Endothelial cell of umbilical vein (primary cell): Measurements from ENCODE around the gene TOP2A. TPM values are rescaled to one million over a fixed set of nuclear protein-coding genes. Genes with fewer than 3 reads are reported as not detected.

ENCODE experiments used
- BruUV-seq: library from RNA; stranded (reverse); fragments of 400-500 nt; replicated peaks from 2 replicates; lab custom pipeline; 2021; lab: Mats Ljungman, UMichigan
- CTCF ChIA-PET: fragments of 300-600, 350-600 bp; sonication (Branson Sonifier 250); formaldehyde crosslinking; loops from one replicate; lab custom pipeline; 2021; ENCODE audit warnings: antibody characterized with exemption, inconsistent platforms; lab: Charles Lee
- POLR2A ChIA-PET: fragments of 300-600, 350-600 bp; sonication (Branson Sonifier 250); formaldehyde crosslinking; loops from one replicate; lab custom pipeline; 2021; ENCODE audit warnings: antibody characterized with exemption, inconsistent platforms; lab: Charles Lee
- DNase-seq: peaks from one replicate; pipeline ENCODE4 v3.0.0-alpha.2; 2011; ENCODE audit warnings: low read depth, low spot score
- FAIRE-seq: peaks from 2 replicates; lab custom pipeline; 2011; peaks lifted over from hg19 to GRCh38; lab: Jason Lieb, UNC
- H2AFZ ChIP-seq: 2 replicates; pipeline ENCODE4 v1.6.0; 2012; ENCODE audit warnings: low read depth, low read length, control low read depth, inconsistent platforms
- H3K27ac ChIP-seq: 2 replicates; pipeline ENCODE4 v1.5.1; 2011; ENCODE audit warnings: low read depth, mild to moderate bottlenecking, control low read depth, low read length, moderate library complexity; ENCODE audit not compliant: insufficient read depth
- H3K27me3 ChIP-seq, 2 experiments: 2 replicates each; pipeline versions ENCODE4 v1.6.0 to v1.6.1; 2011; ENCODE audit warnings: low read length in 2 of 2, mixed read lengths in 1 of 2; ENCODE audit not compliant: control insufficient read depth in 2 of 2, insufficient read depth in 2 of 2
- H3K36me3 ChIP-seq, 2 experiments: 2 replicates in 1 of 2; 3 replicates in 1 of 2; pipeline ENCODE4 v1.5.1; 2011; ENCODE audit warnings: low read length in 2 of 2, mild to moderate bottlenecking in 1 of 2, moderate library complexity in 1 of 2; ENCODE audit not compliant: control insufficient read depth in 2 of 2, insufficient read depth in 2 of 2; ENCODE audit errors: extremely low read depth in 1 of 2
- H3K4me1 ChIP-seq: 3 replicates; pipeline ENCODE4 v1.5.1; 2011; ENCODE audit warnings: mild to moderate bottlenecking, low read length; ENCODE audit not compliant: control insufficient read depth, insufficient read depth; ENCODE audit errors: extremely low read depth
- H3K4me2 ChIP-seq: 2 replicates; pipeline ENCODE4 v1.6.1; 2011; ENCODE audit warnings: low read length, control low read depth, mixed read lengths; ENCODE audit not compliant: insufficient read depth
- H3K4me3 ChIP-seq, 3 experiments: fragments of 200-600 bp in 1 of 3; sonication (generic), shearing (Covaris generic) in 1 of 3; replicated peaks in 1 of 3; 2 replicates each; pipeline ENCODE4 v1.5.1; 2011 to 2016; ENCODE audit warnings: control low read depth in 3 of 3, low read length in 3 of 3, mild to moderate bottlenecking in 2 of 3, inconsistent platforms in 1 of 3, low read depth in 1 of 3, moderate library complexity in 1 of 3; ENCODE audit not compliant: insufficient read depth in 1 of 3
- H3K79me2 ChIP-seq: 2 replicates; pipeline ENCODE4 v1.6.0; 2012; ENCODE audit warnings: low read length, inconsistent platforms; ENCODE audit not compliant: control insufficient read depth, insufficient read depth
- H3K9ac ChIP-seq: replicated peaks from 2 replicates; pipeline ENCODE3; 2011; ENCODE audit warnings: low read length, control low read depth; ENCODE audit not compliant: insufficient read depth; ENCODE audit errors: extremely low read depth
- H3K9me1 ChIP-seq: replicated peaks from 3 replicates; pipeline ENCODE4 v1.6.0; 2011; ENCODE audit warnings: mild to moderate bottlenecking, low read length; ENCODE audit not compliant: control insufficient read depth, insufficient read depth; ENCODE audit errors: extremely low read depth
- H3K9me3 ChIP-seq: replicated peaks from 2 replicates; pipeline ENCODE4 v1.5.1; 2012; ENCODE audit warnings: low read length, inconsistent platforms; ENCODE audit not compliant: control insufficient read depth, insufficient read depth
- H4K20me1 ChIP-seq: replicated peaks from 2 replicates; pipeline ENCODE3; 2011; ENCODE audit warnings: mild to moderate bottlenecking, low read length; ENCODE audit not compliant: control insufficient read depth, insufficient read depth; ENCODE audit errors: extremely low read depth
- CTCF ChIP-seq, 2 donors: IDR thresholded peaks; 1 replicate in 1 of 2; 2 replicates in 1 of 2; pipeline ENCODE4 v1.5.1; 2011; ENCODE audit warnings: low read length in 2 of 2, mild to moderate bottlenecking in 2 of 2, moderate library complexity in 2 of 2, control low read depth in 1 of 2, inconsistent platforms in 1 of 2, low read depth in 1 of 2; ENCODE audit not compliant: insufficient read depth in 1 of 2; ENCODE audit errors: extremely low read depth in 1 of 2
- EZH2 ChIP-seq: IDR thresholded peaks from 2 replicates; pipeline ENCODE4 v1.6.1; 2012; ENCODE audit warnings: borderline replicate concordance, low read depth, mild to moderate bottlenecking, moderate library complexity, low read length, inconsistent platforms; ENCODE audit not compliant: severe bottlenecking
- FOS ChIP-seq: IDR thresholded peaks from 2 replicates; pipeline ENCODE4 v1.6.1; 2011; ENCODE audit warnings: mild to moderate bottlenecking, low read length, moderate library complexity, borderline replicate concordance; ENCODE audit not compliant: insufficient read depth
- GATA2 ChIP-seq: IDR thresholded peaks from 2 replicates; pipeline ENCODE4 v1.7.0; 2011; ENCODE audit warnings: low read depth, mild to moderate bottlenecking, moderate library complexity, mixed read lengths, low read length; ENCODE audit not compliant: insufficient read length, insufficient read depth
- JUN ChIP-seq: IDR thresholded peaks from 2 replicates; pipeline ENCODE4 v1.6.1; 2011; ENCODE audit warnings: borderline replicate concordance, low read depth; ENCODE audit not compliant: insufficient read length, insufficient read depth
- MAX ChIP-seq: IDR thresholded peaks from 2 replicates; pipeline ENCODE4 v1.6.1; 2011; ENCODE audit not compliant: insufficient read depth, insufficient read length
- MYC ChIP-seq: IDR thresholded peaks from one replicate; pipeline ENCODE4 v1.6.1; 2011; ENCODE audit warnings: mild to moderate bottlenecking, low read depth, low read length
- POLR2A ChIP-seq: IDR thresholded peaks from 2 replicates; pipeline ENCODE4 v1.6.1; 2012; ENCODE audit warnings: low read depth, mild to moderate bottlenecking, control low read depth, low read length
- POLR2AphosphoS5 ChIP-seq: IDR thresholded peaks from 2 replicates; pipeline ENCODE4 v1.6.1; 2012; ENCODE audit warnings: low read depth, mild to moderate bottlenecking, control low read depth, low read length, moderate library complexity; ENCODE audit not compliant: insufficient read depth
- dilution Hi-C: fragments of 300-500 bp; cut with MboI; formaldehyde crosslinking; loops from one replicate; pipeline ENCODE4 v1.15.0; 2019; ENCODE audit warnings: low sequenced_read_pairs; ENCODE audit not compliant: extremely low pct_ligation_motif_present
- intact Hi-C: fragments of 100-400 bp; cut with micrococcal nuclease; formaldehyde crosslinking; loops from one replicate; pipeline ENCODE4 v1.10.0; 2022
- polyA plus RNA-seq, 4 experiments: library from polyadenylated mRNA; depleted of rRNA in 3 of 4; stranded (reverse) in 3 of 4; unstranded in 1 of 4; fragments of >200 nt; gene quantifications; 2 replicates each; pipeline versions ENCODE4 v1.2.1 to v1.2.3, GENCODE V29; 2011 to 2012; ENCODE audit warnings: missing spikeins in 1 of 4
- total RNA-seq: library from RNA; stranded (reverse); gene quantifications from 2 replicates; pipeline ENCODE4 v1.2.3, GENCODE V29; 2021

The TOP2A gene
- total and polyA plus RNA-seq, 2 donors (not counting 3 experiments of a cell fraction or from before 2014, with no cell fraction given), result 31.3 to 160 TPM

- no TSS peak for BruUV-seq
- no peak overlapping the region for H3K4me2 ChIP-seq
- ChIA-PET POLR2A (no interaction called here), CTCF (interaction anchor here (1.9 kb wide), 1 partner anchor 104 kb away, joined by 4 read pairs; no protein-coding TSS in a partner anchor)
- no peaks in the 10 kb centered on the region for H3K36me3 ChIP-seq
- H4K20me1 ChIP-seq, result no peaks in the 10 kb centered on the region
- H3K4me1 ChIP-seq, result no peaks in the 10 kb centered on the region
- no peak for TF ChIP-seq MAX
- dilution Hi-C loops (no loop called here), intact Hi-C loops (no loop called here)
- DNase-seq, result no peak
- no peak overlapping the region for H3K27ac ChIP-seq
- H3K9me3 ChIP-seq, result no peaks in the 10 kb centered on the region
- no peak overlapping the region for H3K9ac ChIP-seq
- H3K4me3 ChIP-seq, result no peak overlapping the region
- no peak for FAIRE-seq
- no peak overlapping the region for H2AFZ ChIP-seq
- H3K27me3 ChIP-seq, result no peaks in the 10 kb centered on the region
- H3K9me1 ChIP-seq, result no peaks in the 10 kb centered on the region
- no peaks in the 10 kb centered on the region for H3K79me2 ChIP-seq
These were observed 45.7 kb downstream of the TOP2A start for GRCh38 chr17:40372031-40372430.

- dilution Hi-C loops (no loop called here), intact Hi-C loops (no loop called here)
- no peak overlapping the region for H3K27ac ChIP-seq
- TF ChIP-seq POLR2AphosphoS5, result no peak
- TF ChIP-seq JUN, result no peak
- TF ChIP-seq EZH2, result no peak
- no peak for TF ChIP-seq POLR2A
- TF ChIP-seq MYC, result no peak
- no peak for TF ChIP-seq FOS
- no peak for TF ChIP-seq GATA2
- TF ChIP-seq CTCF (IDR thresholded peaks at IDR 0.05; ENCODE audit: extremely low read depth in 1 of 2, insufficient read depth in 1 of 2, low read depth in 1 of 2, low read length in 2 of 2), result no peak
- TF ChIP-seq MAX, result no peak
- H3K9me3 ChIP-seq, result no peaks in the 10 kb centered on the region
- DNase-seq (no peak), FAIRE-seq (no peak)
- H3K4me1 ChIP-seq, result no peaks in the 10 kb centered on the region
- no peaks in the 10 kb centered on the region for H4K20me1 ChIP-seq
- H3K9me1 ChIP-seq, result no peaks in the 10 kb centered on the region
- H3K36me3 ChIP-seq, result no peaks in the 10 kb centered on the region
- no peaks in the 10 kb centered on the region for H3K79me2 ChIP-seq
- H3K4me2 ChIP-seq, result no peak overlapping the region
- CTCF ChIA-PET, result interaction anchor here (1.9 kb wide), 1 partner anchor 105 kb away, joined by 4 read pairs; no protein-coding TSS in a partner anchor
- H3K9ac ChIP-seq, result no peak overlapping the region
- H3K27me3 ChIP-seq, result no peaks in the 10 kb centered on the region
- POLR2A ChIA-PET, result no interaction called here
- no peak overlapping the region for H2AFZ ChIP-seq
- no TSS peak for BruUV-seq
- no peak overlapping the region for H3K4me3 ChIP-seq
These were observed 46.3 kb downstream of the TOP2A start for GRCh38 chr17:40371261-40371929.
